ENCODE measurements around the gene MANEA.
"Not testable (repeated sequence)": the region's sequence is repeated elsewhere in the genome, so short reads cannot be mapped to it uniquely, and the experiment has no call there.

MANEA gene, protein sequence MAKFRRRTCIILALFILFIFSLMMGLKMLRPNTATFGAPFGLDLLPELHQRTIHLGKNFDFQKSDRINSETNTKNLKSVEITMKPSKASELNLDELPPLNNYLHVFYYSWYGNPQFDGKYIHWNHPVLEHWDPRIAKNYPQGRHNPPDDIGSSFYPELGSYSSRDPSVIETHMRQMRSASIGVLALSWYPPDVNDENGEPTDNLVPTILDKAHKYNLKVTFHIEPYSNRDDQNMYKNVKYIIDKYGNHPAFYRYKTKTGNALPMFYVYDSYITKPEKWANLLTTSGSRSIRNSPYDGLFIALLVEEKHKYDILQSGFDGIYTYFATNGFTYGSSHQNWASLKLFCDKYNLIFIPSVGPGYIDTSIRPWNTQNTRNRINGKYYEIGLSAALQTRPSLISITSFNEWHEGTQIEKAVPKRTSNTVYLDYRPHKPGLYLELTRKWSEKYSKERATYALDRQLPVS

GRCh38 chr6:95577304-95578105 lies at the start of gene MANEA:
Gene MANEA (plus strand): TSS chr6:95577535. CDS start chr6:95586440, 8,905 bp downstream.
- Mint-ChIP-seq H3K4me3 (peak within 1 kb of the TSS; percentile 96), H3K36me3 (peaks cover 5% of the 10 kb centered on the region), H3K27ac (peak within 1 kb of the TSS; percentile 95), H3K4me1 (peaks cover 11% of the 10 kb centered on the region), H3K27me3 (no peaks in the 10 kb centered on the region), H3K9me3 (no peaks in the 10 kb centered on the region)
- DNase-seq (ENCODE audit: low spot score in 2 of 2) (peak; percentile 68 to 76), ATAC-seq (ENCODE audit: low read depth) (peak; percentile 81)

DNA sequence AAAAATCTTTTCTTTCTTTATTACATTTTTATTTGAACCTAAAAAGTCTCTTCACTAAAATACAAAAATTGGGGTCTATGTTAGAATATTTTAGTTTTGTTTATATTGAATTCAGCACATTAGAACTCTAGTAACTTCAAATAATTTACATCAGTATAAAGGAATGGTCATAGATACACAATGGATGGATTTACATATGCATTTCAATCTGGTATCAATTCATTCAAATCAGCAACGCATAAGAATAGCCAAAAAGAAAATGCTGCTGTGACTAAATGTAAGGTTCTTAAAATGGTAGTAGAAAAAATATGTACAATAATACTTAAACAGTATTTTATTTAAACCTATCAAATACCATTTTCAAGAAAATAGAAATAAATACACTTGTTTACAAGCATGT lies 47.6 kb upstream of the MANEA start:
- ATAC-seq (ENCODE audit: low read depth) (no peak), DNase-seq (ENCODE audit: low spot score in 2 of 2) (no peak)
- no peaks in the 10 kb centered on the region for H3K4me1 Mint-ChIP-seq
- peaks cover 5% of the 10 kb centered on the region for H3K27me3 Mint-ChIP-seq
- H3K27ac Mint-ChIP-seq, result no peak overlapping the region
- H3K9me3 Mint-ChIP-seq, result no peaks in the 10 kb centered on the region
- H3K4me3 Mint-ChIP-seq, result no peak overlapping the region
- H3K36me3 Mint-ChIP-seq, result no peaks in the 10 kb centered on the region

GRCh38 chr6:95530176-95530819 lies 47.0 kb upstream of the MANEA start:
- H3K36me3 Mint-ChIP-seq, result no peaks in the 10 kb centered on the region
- no peak for ATAC-seq (ENCODE audit: low read depth)
- H3K27ac Mint-ChIP-seq, result no peak overlapping the region
- H3K4me1 Mint-ChIP-seq, result no peaks in the 10 kb centered on the region
- H3K9me3 Mint-ChIP-seq, result no peaks in the 10 kb centered on the region
- no peak overlapping the region for H3K4me3 Mint-ChIP-seq
- H3K27me3 Mint-ChIP-seq, result peaks cover 2% of the 10 kb centered on the region
- no peak for DNase-seq (ENCODE audit: low spot score in 2 of 2)

GRCh38 chr6:95543798-95544197 lies 33.5 kb upstream of the MANEA start:
- Mint-ChIP-seq H3K4me3 (no peak overlapping the region), H3K9me3 (peaks cover 1% of the 10 kb centered on the region), H3K36me3 (no peaks in the 10 kb centered on the region), H3K27me3 (peaks cover 1% of the 10 kb centered on the region), H3K27ac (no peak overlapping the region), H3K4me1 (no peaks in the 10 kb centered on the region)
- DNase-seq (ENCODE audit: low spot score in 2 of 2) (no peak), ATAC-seq (ENCODE audit: low read depth) (no peak)

DNA sequence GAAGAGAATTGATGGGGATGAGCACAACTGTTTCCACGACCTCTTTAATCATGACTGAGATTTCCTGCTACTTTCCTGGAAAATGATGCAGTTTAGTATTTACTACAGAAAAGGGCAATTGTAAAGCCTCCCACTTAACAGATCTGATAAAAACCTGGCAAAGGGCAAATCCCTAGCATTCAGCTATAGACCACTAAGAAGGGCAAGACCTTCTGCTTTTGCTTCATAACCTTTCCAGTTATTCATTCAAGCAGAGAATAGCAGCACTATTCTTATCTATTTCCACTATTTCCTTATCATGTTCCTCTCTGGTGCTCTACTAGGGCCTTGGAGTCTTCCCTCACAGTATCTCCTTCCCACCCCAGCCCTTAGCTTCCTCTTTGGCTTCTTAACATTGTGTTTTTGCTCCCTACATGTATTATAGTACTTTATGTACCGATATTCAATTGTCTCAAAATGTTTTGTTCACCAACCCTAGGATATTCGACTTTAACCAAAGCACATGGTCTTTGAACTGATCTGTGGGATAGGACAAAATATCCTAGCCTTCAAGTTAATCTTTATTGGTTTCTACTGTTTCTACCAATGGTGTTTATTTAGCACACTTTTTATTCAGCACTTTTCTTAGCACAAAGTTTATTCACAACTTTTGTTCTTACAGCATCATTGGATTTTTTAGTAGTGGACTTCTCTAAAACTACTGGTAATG lies 32.7 kb upstream of the MANEA start:
- DNase-seq (ENCODE audit: low spot score in 2 of 2), result no peak
- Mint-ChIP-seq H3K4me3 (no peak overlapping the region), H3K27ac (no peak overlapping the region), H3K36me3 (no peaks in the 10 kb centered on the region), H3K27me3 (peaks cover 1% of the 10 kb centered on the region), H3K4me1 (no peaks in the 10 kb centered on the region), H3K9me3 (no peaks in the 10 kb centered on the region)
- no peak for ATAC-seq (ENCODE audit: low read depth)

DNA sequence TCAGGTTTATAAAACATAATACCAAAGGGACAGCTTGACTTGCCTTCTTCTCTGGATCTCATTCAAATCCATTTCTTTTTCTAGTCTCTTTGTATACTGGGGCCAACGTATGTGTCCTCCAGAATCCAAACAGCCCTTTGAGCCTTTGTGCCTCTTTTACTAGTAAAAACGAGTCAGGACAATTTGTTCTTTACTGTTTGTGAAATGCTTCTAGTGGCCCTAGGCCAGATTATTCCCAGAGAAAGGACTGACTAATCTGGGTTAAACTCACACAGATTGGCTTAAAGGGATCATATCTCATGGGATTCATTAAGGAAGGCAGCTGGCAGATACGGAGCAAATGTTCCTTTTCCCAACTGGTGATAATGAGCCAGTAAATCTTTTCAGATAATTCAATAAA lies 32.1 kb upstream of the MANEA start:
- Mint-ChIP-seq H3K4me1 (no peaks in the 10 kb centered on the region), H3K27me3 (peaks cover 1% of the 10 kb centered on the region), H3K9me3 (no peaks in the 10 kb centered on the region), H3K27ac (no peak overlapping the region), H3K36me3 (no peaks in the 10 kb centered on the region), H3K4me3 (no peak overlapping the region)
- no peak for ATAC-seq (ENCODE audit: low read depth)
- no peak for DNase-seq (ENCODE audit: low spot score in 2 of 2)

GRCh38 chr6:95545686-95546085 lies 31.6 kb upstream of the MANEA start:
- Mint-ChIP-seq H3K27me3 (peaks cover 1% of the 10 kb centered on the region), H3K4me1 (no peaks in the 10 kb centered on the region), H3K4me3 (no peak overlapping the region), H3K9me3 (no peaks in the 10 kb centered on the region), H3K36me3 (no peaks in the 10 kb centered on the region), H3K27ac (no peak overlapping the region)
- ATAC-seq (ENCODE audit: low read depth), result no peak
- no peak for DNase-seq (ENCODE audit: low spot score in 2 of 2)

GRCh38 chr6:95546148-95546547 lies 31.2 kb upstream of the MANEA start:
- ATAC-seq (ENCODE audit: low read depth), result no peak
- peaks cover 1% of the 10 kb centered on the region for H3K27me3 Mint-ChIP-seq
- no peak overlapping the region for H3K27ac Mint-ChIP-seq
- H3K4me1 Mint-ChIP-seq, result no peaks in the 10 kb centered on the region
- no peaks in the 10 kb centered on the region for H3K9me3 Mint-ChIP-seq
- H3K36me3 Mint-ChIP-seq, result no peaks in the 10 kb centered on the region
- no peak for DNase-seq (ENCODE audit: low spot score in 2 of 2)
- H3K4me3 Mint-ChIP-seq, result no peak overlapping the region

DNA sequence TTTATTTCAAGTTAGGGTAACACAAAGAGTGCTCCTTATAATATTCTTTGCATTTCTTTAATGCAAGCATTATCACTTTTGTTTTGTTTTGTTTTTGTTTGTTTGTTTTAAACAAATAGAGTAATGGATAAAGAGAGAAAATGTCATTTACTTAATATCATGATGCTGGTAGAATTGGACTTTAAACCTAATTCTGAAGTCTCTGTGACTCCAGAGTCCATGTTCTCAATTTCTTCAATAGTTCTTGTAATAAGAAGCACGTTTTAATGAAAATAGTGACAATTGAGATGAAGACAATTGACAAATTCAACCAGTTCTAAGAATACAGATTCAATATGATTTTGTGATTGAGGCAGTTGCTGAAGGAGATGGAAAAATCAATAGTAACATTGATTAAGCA lies 30.3 kb upstream of the MANEA start:
- ATAC-seq (ENCODE audit: low read depth), result no peak
- no peak for DNase-seq (ENCODE audit: low spot score in 2 of 2)
- Mint-ChIP-seq H3K4me1 (peaks cover 3% of the 10 kb centered on the region), H3K4me3 (no peak overlapping the region), H3K27ac (no peak overlapping the region), H3K27me3 (peaks cover 1% of the 10 kb centered on the region), H3K36me3 (no peaks in the 10 kb centered on the region), H3K9me3 (no peaks in the 10 kb centered on the region)

- no peaks in the 10 kb centered on the region for H3K9me3 Mint-ChIP-seq
- no peak overlapping the region for H3K4me3 Mint-ChIP-seq
- H3K4me1 Mint-ChIP-seq, result peaks cover 3% of the 10 kb centered on the region
- no peak overlapping the region for H3K27ac Mint-ChIP-seq
- DNase-seq (ENCODE audit: low spot score in 2 of 2) (no peak), ATAC-seq (ENCODE audit: low read depth) (no peak)
- peaks cover 1% of the 10 kb centered on the region for H3K27me3 Mint-ChIP-seq
- no peaks in the 10 kb centered on the region for H3K36me3 Mint-ChIP-seq
Observed at GRCh38 chr6:95548188-95548786, 29.0 kb upstream of the MANEA start.

DNA sequence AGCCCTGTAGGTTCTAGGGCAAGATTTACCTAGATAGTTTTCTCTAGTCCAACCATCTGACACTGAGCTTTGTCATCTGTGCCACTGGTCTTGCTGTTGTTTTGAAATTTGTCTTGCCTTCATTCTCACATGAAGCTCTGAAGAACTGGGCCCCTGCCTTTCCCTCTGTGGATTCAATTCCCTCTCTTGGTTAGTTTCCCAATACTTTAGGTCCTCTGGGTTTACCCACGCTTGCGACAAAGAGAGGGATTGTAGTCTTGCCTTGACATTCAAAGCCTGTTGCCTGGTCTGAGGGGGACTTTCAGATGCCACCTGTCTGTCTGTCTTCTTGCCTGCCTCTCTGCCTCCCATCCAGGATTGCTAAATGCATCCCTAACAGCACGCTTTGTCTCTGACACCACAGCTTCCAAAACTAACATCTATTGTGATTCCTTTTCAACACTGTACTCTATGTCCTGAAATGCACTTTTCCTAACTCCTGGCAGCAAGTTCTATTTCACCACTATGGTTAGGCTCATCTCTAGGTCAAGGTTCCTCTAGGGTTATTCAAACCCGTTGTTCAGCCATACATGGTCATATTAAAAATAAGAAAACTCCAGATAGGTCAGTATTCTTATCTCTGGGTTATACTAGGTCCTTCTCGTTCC lies 25.5 kb upstream of the MANEA start:
- H3K27me3 Mint-ChIP-seq, result peaks cover 1% of the 10 kb centered on the region
- ATAC-seq (ENCODE audit: low read depth), result no peak
- peaks cover 3% of the 10 kb centered on the region for H3K4me1 Mint-ChIP-seq

DNA sequence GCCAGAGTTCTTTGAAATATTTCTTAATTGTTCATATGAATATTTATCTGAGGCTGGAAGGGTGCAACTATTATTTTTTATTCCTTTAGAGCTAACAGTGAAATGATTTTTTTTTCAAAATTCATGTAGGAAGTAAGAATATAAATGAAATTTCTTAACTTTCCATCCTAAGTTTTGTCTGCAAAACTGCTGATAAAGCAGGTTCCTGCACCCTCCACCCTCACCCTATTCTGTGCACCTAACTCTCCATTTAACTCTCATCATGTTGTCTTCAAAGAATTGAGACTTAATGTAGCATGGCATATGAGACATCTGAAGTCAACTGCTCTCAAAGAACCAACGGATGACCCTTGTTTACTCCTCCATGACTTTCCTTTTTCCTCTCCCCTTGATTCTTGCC lies 23.5 kb upstream of the MANEA start:
- DNase-seq (ENCODE audit: low spot score in 2 of 2) (no peak), ATAC-seq (ENCODE audit: low read depth) (no peak)
- no peak overlapping the region for H3K4me3 Mint-ChIP-seq
- peaks cover 3% of the 10 kb centered on the region for H3K4me1 Mint-ChIP-seq
- H3K27me3 Mint-ChIP-seq, result no peaks in the 10 kb centered on the region
- H3K27ac Mint-ChIP-seq, result no peak overlapping the region
- peaks cover 13% of the 10 kb centered on the region for H3K36me3 Mint-ChIP-seq
- no peaks in the 10 kb centered on the region for H3K9me3 Mint-ChIP-seq

More for the DNA sequence above, 25.5 kb upstream of the MANEA start:
- no peak overlapping the region for H3K4me3 Mint-ChIP-seq
- H3K9me3 Mint-ChIP-seq, result no peaks in the 10 kb centered on the region
- H3K36me3 Mint-ChIP-seq, result peaks cover 8% of the 10 kb centered on the region
- no peak overlapping the region for H3K27ac Mint-ChIP-seq
- DNase-seq (ENCODE audit: low spot score in 2 of 2), result no peak

DNA sequence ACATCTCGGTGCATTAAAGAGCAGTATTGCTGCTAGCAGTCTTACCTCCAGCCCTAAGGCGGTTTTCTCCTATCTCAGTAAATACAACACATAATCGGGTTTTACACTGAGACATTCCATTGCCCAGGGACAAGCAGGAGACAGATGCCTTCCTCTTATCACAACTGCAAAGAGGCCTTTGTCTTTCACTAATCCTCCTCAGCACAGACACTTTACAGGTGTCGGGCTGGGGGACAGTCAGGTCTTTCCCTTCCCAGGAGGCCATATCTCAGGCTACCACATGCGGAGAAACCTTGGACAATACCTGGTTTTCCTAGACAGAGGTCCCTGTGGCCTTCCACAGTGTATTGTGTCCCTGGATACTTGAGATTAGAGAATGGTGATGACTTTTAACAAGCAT lies 16.4 kb upstream of the MANEA start:
- H3K4me1 Mint-ChIP-seq, result not testable (repeated sequence)

More for the DNA sequence above, 16.4 kb upstream of the MANEA start:
- H3K9me3 Mint-ChIP-seq; ATAC-seq (ENCODE audit: low read depth); H3K27ac Mint-ChIP-seq; H3K4me3 Mint-ChIP-seq; H3K27me3 Mint-ChIP-seq; DNase-seq (ENCODE audit: low spot score in 2 of 2): not testable (repeated sequence)
- peaks cover 26% of the 10 kb centered on the region for H3K36me3 Mint-ChIP-seq

Data from memory B cell (primary cell).